ENCODE data around the gene EEF2K. TPM values are rescaled to one million over a fixed set of nuclear protein-coding genes. Genes with fewer than 3 reads are reported as not detected.
A peak's percentile ranks its signal among the peaks of the same experiment; 100 is the strongest.

EEF2K gene
- total and polyA plus RNA-seq, 2 experiments from 2014 or later, result 16.1 to 26.1 TPM

DNA sequence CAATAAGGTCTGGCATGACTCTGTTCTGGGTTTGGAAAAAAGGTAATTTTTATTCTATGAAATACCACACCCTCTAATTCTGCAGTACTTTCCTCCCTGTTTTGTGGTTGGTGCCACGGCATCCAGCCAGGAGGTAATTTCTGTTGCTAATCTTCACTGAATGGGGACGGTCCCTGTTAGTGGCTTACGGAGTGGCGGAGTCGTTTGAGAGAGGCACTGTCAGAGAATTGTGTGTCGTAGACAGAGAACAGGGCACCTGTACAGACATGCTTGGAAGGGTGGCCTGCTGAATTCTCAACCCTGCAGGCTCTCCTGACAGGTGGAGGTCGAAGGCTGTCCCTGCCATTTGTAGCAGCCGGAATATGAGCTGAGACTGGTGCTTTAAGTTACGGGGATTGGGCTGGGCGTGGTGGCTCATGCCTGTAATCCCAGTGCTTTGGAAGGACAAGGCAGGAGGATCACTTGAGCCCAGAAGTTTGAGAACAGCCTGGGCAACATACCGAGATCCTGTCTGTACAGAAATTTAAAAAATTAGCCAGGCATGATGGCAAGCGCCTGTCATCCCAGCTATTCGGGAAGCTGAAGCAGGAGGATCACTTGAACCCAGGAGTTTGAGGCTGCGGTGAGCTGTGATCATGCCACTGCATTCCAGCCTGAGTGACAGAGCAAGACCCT is 33.2 kb downstream of the EEF2K start:
- DNase-seq (ENCODE audit: low read depth in 1 of 2, low spot score in 1 of 2), result peak in 1 of 2 donors; percentile 49
- H3K27me3 ChIP-seq, result no peaks in the 10 kb centered on the region
- TF ChIP-seq, protein P1, sequence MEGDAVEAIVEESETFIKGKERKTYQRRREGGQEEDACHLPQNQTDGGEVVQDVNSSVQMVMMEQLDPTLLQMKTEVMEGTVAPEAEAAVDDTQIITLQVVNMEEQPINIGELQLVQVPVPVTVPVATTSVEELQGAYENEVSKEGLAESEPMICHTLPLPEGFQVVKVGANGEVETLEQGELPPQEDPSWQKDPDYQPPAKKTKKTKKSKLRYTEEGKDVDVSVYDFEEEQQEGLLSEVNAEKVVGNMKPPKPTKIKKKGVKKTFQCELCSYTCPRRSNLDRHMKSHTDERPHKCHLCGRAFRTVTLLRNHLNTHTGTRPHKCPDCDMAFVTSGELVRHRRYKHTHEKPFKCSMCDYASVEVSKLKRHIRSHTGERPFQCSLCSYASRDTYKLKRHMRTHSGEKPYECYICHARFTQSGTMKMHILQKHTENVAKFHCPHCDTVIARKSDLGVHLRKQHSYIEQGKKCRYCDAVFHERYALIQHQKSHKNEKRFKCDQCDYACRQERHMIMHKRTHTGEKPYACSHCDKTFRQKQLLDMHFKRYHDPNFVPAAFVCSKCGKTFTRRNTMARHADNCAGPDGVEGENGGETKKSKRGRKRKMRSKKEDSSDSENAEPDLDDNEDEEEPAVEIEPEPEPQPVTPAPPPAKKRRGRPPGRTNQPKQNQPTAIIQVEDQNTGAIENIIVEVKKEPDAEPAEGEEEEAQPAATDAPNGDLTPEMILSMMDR (IDR thresholded peaks at IDR 0.05; ENCODE audit: low read depth, low read length), result no peak
- H3K27ac ChIP-seq, result peak overlapping the region; percentile 87
- H3K36me3 ChIP-seq, result no peaks in the 10 kb centered on the region
- H3K4me1 ChIP-seq (ENCODE audit: low read depth), result peaks cover 7% of the 10 kb centered on the region
- H3K4me3 ChIP-seq, result no peak overlapping the region
- H3K9me3 ChIP-seq (ENCODE audit: low read depth), result no peaks in the 10 kb centered on the region

DNA sequence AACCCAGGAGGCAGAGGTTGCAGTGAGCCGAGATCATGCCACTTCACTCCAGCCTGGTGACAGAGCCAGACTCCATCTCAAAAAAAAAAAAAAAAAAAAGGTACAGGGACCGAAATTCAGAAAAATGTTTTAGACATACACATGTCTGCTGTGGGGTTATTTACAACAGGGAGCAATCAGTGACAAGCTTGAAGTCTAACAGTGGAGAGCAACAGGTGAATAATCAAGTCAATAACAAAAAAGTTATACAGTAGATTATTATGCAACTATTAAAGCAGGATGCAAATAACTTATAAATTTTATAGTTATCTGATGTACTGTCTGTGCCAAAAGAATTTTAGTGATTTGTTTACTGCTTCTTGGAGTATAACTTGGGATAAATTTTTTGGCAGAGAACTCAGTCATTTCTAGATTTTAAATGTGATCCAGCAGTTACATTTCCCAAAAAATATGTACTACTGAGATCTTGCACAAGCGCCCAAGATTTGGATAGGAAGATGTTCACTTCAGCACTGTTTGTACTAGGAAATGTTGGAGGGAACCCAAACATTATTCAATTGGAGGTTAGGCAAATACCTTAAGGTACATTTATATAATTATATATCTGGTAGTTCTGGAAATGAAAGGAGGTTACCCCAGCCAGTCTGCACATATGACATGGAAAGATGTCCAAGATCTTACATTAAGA is 34.1 kb downstream of the EEF2K start:
- Histone ChIP-seq H3K4me3 (no peak overlapping the region), H3K4me1 (ENCODE audit: low read depth) (peaks cover 7% of the 10 kb centered on the region), H3K9me3 (ENCODE audit: low read depth) (no peaks in the 10 kb centered on the region), H3K27me3 (no peaks in the 10 kb centered on the region), H3K36me3 (no peaks in the 10 kb centered on the region), H3K27ac (no peak overlapping the region)
- TF ChIP-seq, protein P1 (IDR thresholded peaks at IDR 0.05; ENCODE audit: low read depth, low read length), result no peak
- DNase-seq (ENCODE audit: low read depth in 1 of 2, low spot score in 1 of 2), result peak in 1 of 2 donors; percentile 71

DNA sequence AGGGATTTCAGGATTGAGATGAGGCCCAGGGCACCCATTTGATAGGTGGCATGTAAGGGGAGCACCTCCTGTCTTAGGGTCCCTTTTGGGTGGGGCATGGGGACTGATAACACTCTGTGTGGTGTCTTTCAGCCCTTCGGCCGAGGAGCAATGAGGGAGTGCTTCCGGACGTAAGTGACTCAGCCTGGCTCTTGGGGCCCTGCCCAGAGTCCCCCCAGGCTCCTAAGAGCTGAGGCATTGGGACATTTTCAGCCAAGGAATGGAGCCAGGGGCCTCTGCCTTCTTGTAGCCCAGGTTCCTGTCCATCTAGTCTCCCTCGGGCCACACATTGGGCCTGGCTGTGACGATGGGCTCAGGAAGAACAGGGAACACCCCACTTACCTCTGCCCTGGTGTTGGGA is 44.4 kb downstream of the EEF2K start:
- no peaks in the 10 kb centered on the region for H3K9me3 ChIP-seq (ENCODE audit: low read depth)
- TF ChIP-seq, protein P1 (IDR thresholded peaks at IDR 0.05; ENCODE audit: low read depth, low read length), result no peak
- H3K4me1 ChIP-seq (ENCODE audit: low read depth), result no peaks in the 10 kb centered on the region
- no peaks in the 10 kb centered on the region for H3K27me3 ChIP-seq
- DNase-seq (ENCODE audit: low read depth in 1 of 2, low spot score in 1 of 2), result peak in 1 of 2 donors; percentile 56
- peaks cover 9% of the 10 kb centered on the region for H3K36me3 ChIP-seq
- H3K27ac ChIP-seq, result no peak overlapping the region
- H3K4me3 ChIP-seq, result no peak overlapping the region

DNA sequence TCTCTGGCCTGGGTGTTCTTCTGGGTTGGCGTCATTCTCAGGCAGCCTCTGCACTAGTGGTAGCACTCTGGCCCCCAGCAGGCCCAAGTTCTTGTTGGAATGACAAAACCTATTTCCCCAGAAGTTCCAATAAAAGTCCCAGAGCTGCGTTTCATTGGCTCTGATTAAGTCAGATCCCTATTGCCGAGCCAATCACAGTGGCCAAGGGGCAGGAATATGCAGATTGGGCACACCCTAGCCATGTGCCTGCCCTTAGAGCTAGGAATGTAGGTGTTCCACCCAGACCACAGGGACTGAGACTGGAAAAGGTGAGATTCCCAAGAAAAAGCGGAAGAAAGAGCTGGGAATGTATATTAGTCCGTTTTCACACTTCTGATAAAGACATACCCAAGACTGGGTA is 46.2 kb downstream of the EEF2K start:
- Histone ChIP-seq H3K27ac (no peak overlapping the region), H3K9me3 (ENCODE audit: low read depth) (no peaks in the 10 kb centered on the region), H3K36me3 (peaks cover 17% of the 10 kb centered on the region), H3K4me1 (ENCODE audit: low read depth) (no peaks in the 10 kb centered on the region), H3K27me3 (no peaks in the 10 kb centered on the region), H3K4me3 (no peak overlapping the region)
- no peak for DNase-seq (ENCODE audit: low read depth in 1 of 2, low spot score in 1 of 2)
- TF ChIP-seq, protein P1 (IDR thresholded peaks at IDR 0.05; ENCODE audit: low read depth, low read length), result no peak

DNA sequence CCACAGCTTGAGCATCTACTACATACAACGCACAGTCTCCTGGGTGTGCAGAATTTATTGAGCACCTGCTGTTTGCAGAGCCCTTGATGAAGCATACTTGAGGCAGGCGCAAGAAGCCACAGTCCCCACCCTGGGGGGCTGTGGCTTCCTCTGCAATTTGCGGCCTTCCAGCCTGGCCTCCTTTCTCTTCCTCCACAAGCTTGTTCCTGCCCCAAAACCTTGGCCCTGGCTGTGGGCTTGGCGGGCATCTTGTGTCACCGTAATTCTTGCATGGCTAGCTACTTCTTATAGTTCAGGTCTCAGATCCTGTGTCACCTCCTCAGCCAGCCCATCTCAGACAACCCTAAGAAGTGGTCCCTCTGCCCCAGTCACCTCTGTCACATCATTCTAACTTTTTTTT is 47.2 kb downstream of the EEF2K start:
- Histone ChIP-seq H3K4me3 (no peak overlapping the region), H3K9me3 (ENCODE audit: low read depth) (no peaks in the 10 kb centered on the region), H3K27me3 (no peaks in the 10 kb centered on the region), H3K4me1 (ENCODE audit: low read depth) (no peaks in the 10 kb centered on the region), H3K36me3 (peaks cover 22% of the 10 kb centered on the region), H3K27ac (no peak overlapping the region)
- DNase-seq (ENCODE audit: low read depth in 1 of 2, low spot score in 1 of 2), result no peak
- TF ChIP-seq, protein P1 (IDR thresholded peaks at IDR 0.05; ENCODE audit: low read depth, low read length), result no peak

Measured in cardiac muscle cell (in vitro differentiated cells and primary cell).